ENCODE measurements around the gene SNX14.
"Not testable (repeated sequence)": the region's sequence is repeated elsewhere in the genome, so short reads cannot be mapped to it uniquely, and the experiment has no call there.

Gene SNX14

GRCh38 chr6:85581572-85581971, 12.1 kb downstream of the SNX14 start:
- no peak for DNase-seq

GRCh38 chr6:85580878-85581267, 12.8 kb downstream of the SNX14 start:
- DNase-seq = no peak

GRCh38 chr6:85580118-85580877, 13.4 kb downstream of the SNX14 start:
- DNase-seq = no peak

- DNase-seq = no peak
Measured at GRCh38 chr6:85579581-85579980, 14.1 kb downstream of the SNX14 start.

GRCh38 chr6:85576476-85576875, 17.2 kb downstream of the SNX14 start:
- no peak for DNase-seq

GRCh38 chr6:85574932-85575598, 18.6 kb downstream of the SNX14 start:
- DNase-seq = no peak

- no peak for DNase-seq
Measured at GRCh38 chr6:85569323-85569722, 24.3 kb downstream of the SNX14 start.

- DNase-seq = no peak
Measured at GRCh38 chr6:85568411-85568810, 25.2 kb downstream of the SNX14 start.

- no peak for DNase-seq
Measured at GRCh38 chr6:85565736-85566135, 27.9 kb downstream of the SNX14 start.

GRCh38 chr6:85564223-85564622, 29.4 kb downstream of the SNX14 start:
- DNase-seq = not testable (repeated sequence)

- no peak for DNase-seq
Measured at GRCh38 chr6:85561750-85562357, 31.8 kb downstream of the SNX14 start.

GRCh38 chr6:85556992-85557668, 36.5 kb downstream of the SNX14 start:
- no peak for DNase-seq

GRCh38 chr6:85552652-85553051, 41.0 kb downstream of the SNX14 start:
- no peak for DNase-seq

- DNase-seq = no peak
Measured at GRCh38 chr6:85551264-85551663, 42.4 kb downstream of the SNX14 start.

GRCh38 chr6:85547719-85548118, 45.9 kb downstream of the SNX14 start:
- DNase-seq = no peak

GRCh38 chr6:85544776-85545175, 48.9 kb downstream of the SNX14 start:
- no peak for DNase-seq

- no peak for DNase-seq
Measured at GRCh38 chr6:85537055-85537494, 56.6 kb downstream of the SNX14 start.

- not testable (repeated sequence) for DNase-seq
Measured at GRCh38 chr6:85524281-85524680, 69.4 kb downstream of the SNX14 start.

GRCh38 chr6:85516168-85516567, 77.5 kb downstream of the SNX14 start:
- no peak for DNase-seq

- no peak for DNase-seq
Measured at GRCh38 chr6:85506441-85507093, 87.1 kb downstream of the SNX14 start.

GRCh38 chr6:85498596-85499258, 94.9 kb downstream of the SNX14 start:
- no peak for DNase-seq

- no peak for DNase-seq
Measured at GRCh38 chr6:85496856-85497255, 96.8 kb downstream of the SNX14 start.

All from 8988T (cell line).